ENCODE data around the gene BDH2. TPM values are rescaled to one million over a fixed set of nuclear protein-coding genes. Genes with fewer than 3 reads are reported as not detected.

BDH2 gene
- total and polyA plus RNA-seq, 2 of the 8 experiments (the other 6 are each of a cell fraction or from before 2014, with no cell fraction given), result 46.0 to 46.2 TPM

GRCh38 chr4:103085555-103086196, 14.0 kb downstream of the BDH2 start:
- Histone ChIP-seq H3K14ac (ENCODE audit: insufficient read length) (no peak overlapping the region), H3K36me3 (ENCODE audit: control insufficient read depth in 2 of 4, insufficient read depth in 4 of 4, low read length in 3 of 4) (peaks cover 0 to 31% (median 28%) of the 10 kb centered on the region in 4 experiments), H2AK5ac (ENCODE audit: low read depth, low read length) (no peak overlapping the region), H4K91ac (replicated peaks; ENCODE audit: insufficient read length, low read length) (no peak overlapping the region), H2BK5ac (ENCODE audit: low read depth, low read length) (no peak overlapping the region), H3K4me1 (replicated peaks in 1 of 4; ENCODE audit: control insufficient read depth in 3 of 4, insufficient read depth in 4 of 4, low read length in 3 of 4) (no peaks in the 10 kb centered on the region), H3K4me3 (ENCODE audit: extremely low read depth in 1 of 4, insufficient read depth in 2 of 4, low read depth in 3 of 4, low read length in 4 of 4) (no peak overlapping the region), H3K9me3 (ENCODE audit: insufficient read depth in 2 of 2, low read depth in 1 of 2, low read length in 1 of 2) (no peaks in the 10 kb centered on the region), H2BK120ac (replicated peaks; ENCODE audit: low read depth, low read length) (no peak overlapping the region), H2BK12ac (ENCODE audit: low read depth, low read length) (no peak overlapping the region), H3K4me2 (ENCODE audit: insufficient read depth in 1 of 2, low read depth in 2 of 2, low read length in 2 of 2) (no peak overlapping the region), H3K18ac (ENCODE audit: extremely low read depth, low read length) (no peak overlapping the region), H3K23me2 (ENCODE audit: low read depth, low read length) (no peaks in the 10 kb centered on the region), H3K27me3 (replicated peaks in 1 of 4; ENCODE audit: control insufficient read depth in 3 of 4, extremely low read depth in 1 of 4, insufficient read depth in 3 of 4, low read length in 3 of 4) (no peaks in the 10 kb centered on the region), H3K27ac (ENCODE audit: low read depth, low read length) (no peak overlapping the region), H4K5ac (ENCODE audit: insufficient read length, low read depth, low read length) (no peak overlapping the region), H3K79me2 (ENCODE audit: control insufficient read depth in 1 of 2, insufficient read depth in 2 of 2, low read length in 2 of 2) (no peaks in the 10 kb centered on the region), H3K9ac (replicated peaks in 1 of 4; ENCODE audit: extremely low read depth in 1 of 4, low read depth in 3 of 4, low read length in 3 of 4) (no peak overlapping the region), H3K23ac (ENCODE audit: insufficient read length) (no peak overlapping the region), H3K4ac (replicated peaks; ENCODE audit: insufficient read length, low read depth, low read length) (no peak overlapping the region), H4K20me1 (replicated peaks in 1 of 2; ENCODE audit: control insufficient read depth in 1 of 2, insufficient read depth in 2 of 2, low read length in 2 of 2) (no peaks in the 10 kb centered on the region), H2BK20ac (ENCODE audit: low read length) (no peak overlapping the region), H3K56ac (replicated peaks; ENCODE audit: insufficient read length, low read depth, low read length) (no peak overlapping the region), H2BK15ac (ENCODE audit: low read length) (no peak overlapping the region), H3K79me1 (ENCODE audit: low read depth, low read length) (no peaks in the 10 kb centered on the region), H4K8ac (ENCODE audit: extremely low read depth, insufficient read depth, low read length) (no peak overlapping the region), H2AFZ (ENCODE audit: low read length) (no peak overlapping the region)
- ChIA-PET POLR2A (ENCODE audit: partially characterized antibody) (no interaction called here), CTCF (ENCODE audit: partially characterized antibody) (interaction anchor here (1.0 to 6.8 kb wide), 2 partner anchors 14 to 449 kb away, joined by 4 to 51 read pairs; partner anchors contain the start of gene BDH2)
- DNase-seq (ENCODE audit: low read depth in 1 of 2, low spot score in 2 of 2), result no peak
- 89% methylated on average over 2 of the region's 2 CpGs; no CpG with 5 or more reads in 1 of the 2 experiments for WGBS, 2 experiments (ENCODE audit: extremely low coverage in 1 of 2, insufficient coverage in 1 of 2, insufficient read length in 1 of 2, insufficient replicate concordance in 2 of 2, low coverage in 1 of 2, low lambda C conversion rate in 2 of 2, missing lambda C conversion rate in 1 of 2)
- no peak for FAIRE-seq
- no peak for TF ChIP-seq TCF12 (IDR thresholded peaks at IDR 0.05; ENCODE audit: low read depth, low read length)
- TF ChIP-seq SP2 (IDR thresholded peaks at IDR 0.05; ENCODE audit: low read length), result no peak
- TF ChIP-seq MAFK (IDR thresholded peaks at IDR 0.05; ENCODE audit: low read depth, low read length), result no peak
- no peak for TF ChIP-seq E2F6 (IDR thresholded peaks at IDR 0.05)
- TF ChIP-seq KDM5A (IDR thresholded peaks at IDR 0.05; ENCODE audit: low read length), result no peak
- no peak for TF ChIP-seq HDAC2 (IDR thresholded peaks at IDR 0.05; ENCODE audit: borderline replicate concordance in 1 of 2, low read depth in 2 of 2, low read length in 2 of 2)
- TF ChIP-seq RAD21 (IDR thresholded peaks at IDR 0.05 in 1 of 2, conservative IDR thresholded peaks at IDR 0.05 in 1 of 2; ENCODE audit: low read depth in 2 of 2, low read length in 2 of 2), result no peak
- no peak for TF ChIP-seq RNF2 (IDR thresholded peaks at IDR 0.05; ENCODE audit: borderline replicate concordance, low read depth, low read length, missing control alignments, poor library complexity, severe bottlenecking)
- no peak for TF ChIP-seq TEAD4 (IDR thresholded peaks at IDR 0.05; ENCODE audit: low read depth, low read length)
- no peak for TF ChIP-seq NANOG (IDR thresholded peaks at IDR 0.05; ENCODE audit: insufficient read depth, low read depth, low read length, poor library complexity, severe bottlenecking)
- TF ChIP-seq HDAC6 (IDR thresholded peaks at IDR 0.05; ENCODE audit: low read depth, low read length), result no peak
